Kidney glomerular epithelial cell (primary cell): Measurements from ENCODE around the gene SEC22A.
A peak's percentile ranks its signal among the peaks of the same experiment; 100 is the strongest.
"Not testable (repeated sequence)": the region's sequence is repeated elsewhere in the genome, so short reads cannot be mapped to it uniquely, and the experiment has no call there.

Source experiments
- DNase-seq: peaks from one replicate; lab custom pipeline; 2025; lab: John Stamatoyannopoulos, UW

SEC22A gene

GRCh38 chr3:123180791-123181190, 21.0 kb upstream of the SEC22A start:
- DNase-seq = no peak

DNA sequence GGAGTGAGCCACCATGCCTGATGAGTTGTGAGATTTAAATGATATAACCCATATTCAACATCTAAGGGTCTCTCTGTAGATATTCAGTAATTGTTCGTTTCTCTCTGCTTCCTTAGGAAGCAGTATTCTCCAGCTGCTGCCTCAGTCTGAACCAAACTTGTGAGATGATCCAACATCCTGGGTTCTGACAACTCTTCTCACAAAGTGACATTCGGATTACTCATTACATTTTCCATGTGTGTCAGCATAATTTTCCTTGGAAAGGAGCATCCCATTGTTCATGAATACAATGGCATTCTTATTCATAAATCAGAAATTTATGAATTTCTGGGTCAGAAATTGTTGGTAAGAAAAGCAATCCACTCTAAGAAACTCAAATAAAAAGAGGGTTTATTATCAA, 15.0 kb upstream of the SEC22A start:
- DNase-seq = no peak

- no peak for DNase-seq
These were observed 13.7 kb upstream of the SEC22A start for GRCh38 chr3:123188058-123188457.

DNA sequence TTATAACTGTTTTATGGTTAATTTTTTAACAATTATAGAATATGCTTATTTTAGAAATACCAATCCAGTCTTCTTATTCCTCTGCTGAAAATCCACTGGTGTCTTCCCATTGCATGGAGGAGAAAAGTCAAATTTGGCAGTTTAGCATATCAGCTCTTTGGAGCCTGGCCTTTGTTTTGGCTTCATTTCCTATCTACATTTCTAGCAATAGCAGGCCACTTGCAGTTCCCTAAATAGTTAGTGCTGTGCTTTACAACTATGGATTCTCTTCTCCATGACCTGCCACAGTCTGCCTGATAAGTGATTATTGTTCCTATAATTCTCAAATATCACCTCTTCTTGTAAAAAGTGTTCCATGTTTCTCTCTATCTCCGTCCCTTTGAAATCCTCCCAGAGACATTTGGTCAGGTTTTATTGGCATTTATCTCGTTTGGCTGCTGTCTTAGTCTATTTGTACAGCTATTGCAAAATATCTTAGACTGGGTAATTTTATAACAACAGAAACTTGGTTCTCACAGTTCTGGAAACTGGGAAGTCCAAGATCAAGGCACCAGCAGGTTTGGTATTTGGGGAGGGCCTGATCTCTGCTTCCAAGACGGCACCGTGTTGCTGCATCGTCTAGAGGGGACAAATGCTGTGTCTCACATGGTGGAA, 8.2 kb upstream of the SEC22A start:
- no peak for DNase-seq

DNA sequence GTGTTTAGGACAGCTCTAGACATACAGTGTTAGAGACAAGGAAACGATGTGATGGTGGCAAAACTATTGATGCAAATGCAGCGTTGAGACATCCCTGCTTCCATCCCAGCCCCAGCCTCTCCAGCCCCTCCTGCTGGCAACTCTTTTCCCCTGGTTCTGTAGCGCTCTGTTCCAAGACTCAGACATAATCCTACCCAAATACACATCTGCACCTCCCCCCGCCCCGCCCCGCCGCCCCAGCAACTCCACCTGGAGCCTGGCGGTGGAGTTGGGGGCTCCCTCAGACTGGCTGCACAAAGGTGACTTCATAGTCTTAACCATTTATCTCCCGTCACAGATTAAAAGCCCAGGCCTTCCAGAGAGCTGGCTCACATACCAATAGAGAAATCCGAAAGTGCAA, 7.2 kb upstream of the SEC22A start:
- DNase-seq = no peak

GRCh38 chr3:123198372-123198771, 3.4 kb upstream of the SEC22A start:
- no peak for DNase-seq

- no peak for DNase-seq
These were observed 553 bp upstream of the SEC22A start for GRCh38 chr3:123201223-123201556.

DNA sequence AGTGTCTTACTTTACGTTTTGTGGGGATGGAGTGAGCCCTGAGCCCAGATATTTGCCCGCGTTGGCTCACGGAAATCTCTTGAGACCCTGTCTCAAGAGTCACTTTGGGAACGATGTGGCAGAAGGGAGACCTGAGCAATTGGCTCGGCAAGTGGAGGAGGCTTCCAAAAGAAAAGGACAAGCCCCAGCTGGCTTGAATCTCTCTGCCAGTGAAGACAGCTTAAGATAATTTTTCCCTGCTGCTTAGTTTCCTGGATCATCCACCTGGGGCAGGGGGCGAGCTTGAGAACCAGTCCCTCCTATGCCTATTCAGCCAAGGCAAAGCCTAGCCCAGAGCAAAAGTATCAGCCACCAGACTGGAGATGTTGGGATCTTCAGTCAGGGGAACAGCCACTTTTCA, 708 bp downstream of the SEC22A start:
- no peak for DNase-seq

DNA sequence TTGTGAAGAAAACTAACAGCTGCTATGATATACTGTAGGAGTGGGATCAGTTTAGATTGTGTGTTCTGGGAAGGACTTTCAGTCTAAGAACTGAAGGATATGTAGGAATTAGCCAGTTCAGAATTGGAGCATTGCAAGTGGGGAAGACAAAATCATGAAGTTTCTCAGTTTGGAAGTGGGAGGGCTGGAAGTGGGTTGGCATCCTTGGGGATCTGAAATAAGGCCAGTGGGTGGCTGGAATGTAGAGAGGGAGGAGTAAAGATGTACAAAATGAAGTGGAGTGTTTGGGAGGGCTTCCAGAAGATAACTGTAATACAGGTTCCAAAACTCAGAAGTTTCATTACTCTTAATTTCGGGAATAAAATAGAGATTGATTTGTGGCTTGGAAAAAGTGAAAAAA, 17.2 kb downstream of the SEC22A start:
- DNase-seq = no peak

- not testable (repeated sequence) for DNase-seq
These were observed 19.6 kb downstream of the SEC22A start for GRCh38 chr3:123221369-123221768.

DNA sequence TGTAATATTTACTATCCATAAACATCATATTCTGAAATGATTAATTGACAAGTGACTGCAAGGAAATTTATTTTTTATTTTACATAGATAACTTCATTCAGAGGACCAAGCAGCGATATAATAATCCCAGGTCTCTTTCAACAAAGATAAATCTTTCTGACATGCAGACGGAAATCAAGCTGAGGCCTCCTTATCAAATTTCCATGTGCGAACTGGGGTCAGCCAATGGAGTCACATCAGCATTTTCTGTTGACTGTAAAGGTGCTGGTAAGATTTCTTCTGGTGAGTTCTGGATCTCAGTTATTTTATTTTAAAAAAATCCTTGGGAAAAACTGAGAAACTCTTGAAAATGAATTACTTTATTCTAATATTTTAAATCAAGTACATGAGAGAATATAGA, 23.3 kb downstream of the SEC22A start:
- no peak for DNase-seq

DNA sequence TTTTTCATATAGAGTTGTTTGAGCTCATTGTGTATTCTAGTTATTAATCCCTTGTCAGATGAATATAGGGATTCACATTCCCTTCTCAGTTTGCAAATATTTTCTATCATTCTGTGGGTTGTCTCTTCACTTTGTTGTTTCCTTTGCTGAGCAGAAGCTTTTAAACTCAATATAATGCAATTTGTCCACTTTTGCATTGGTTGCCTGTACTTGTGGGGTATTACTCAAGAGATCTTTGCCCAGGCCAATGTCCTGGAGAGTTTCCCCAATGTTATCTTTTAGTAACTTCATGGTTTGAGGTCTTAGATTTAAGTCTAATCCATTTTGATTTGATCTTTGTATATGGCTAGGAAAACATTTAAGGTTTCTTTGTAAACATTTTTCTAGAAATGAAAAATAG, 24.8 kb downstream of the SEC22A start:
- no peak for DNase-seq

DNA sequence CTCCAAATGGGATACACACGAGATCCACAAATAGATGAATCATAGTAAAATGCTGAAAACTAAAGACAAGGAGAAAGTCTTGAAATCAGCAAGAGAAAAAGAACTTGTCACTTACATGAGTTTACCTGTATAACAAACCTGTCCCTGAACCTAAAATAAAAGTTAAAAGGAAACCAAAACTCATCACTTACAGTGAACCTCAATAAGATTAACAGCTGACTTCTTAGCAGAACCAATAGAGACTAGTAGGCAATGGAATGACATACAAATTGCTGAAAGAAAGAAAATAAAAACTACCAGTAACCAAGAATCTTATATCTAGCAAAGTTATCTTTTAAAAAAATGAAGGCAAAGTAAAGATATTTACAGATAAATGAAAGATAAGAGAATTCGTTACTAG, 27.4 kb downstream of the SEC22A start:
- peak; percentile 1 for DNase-seq

DNA sequence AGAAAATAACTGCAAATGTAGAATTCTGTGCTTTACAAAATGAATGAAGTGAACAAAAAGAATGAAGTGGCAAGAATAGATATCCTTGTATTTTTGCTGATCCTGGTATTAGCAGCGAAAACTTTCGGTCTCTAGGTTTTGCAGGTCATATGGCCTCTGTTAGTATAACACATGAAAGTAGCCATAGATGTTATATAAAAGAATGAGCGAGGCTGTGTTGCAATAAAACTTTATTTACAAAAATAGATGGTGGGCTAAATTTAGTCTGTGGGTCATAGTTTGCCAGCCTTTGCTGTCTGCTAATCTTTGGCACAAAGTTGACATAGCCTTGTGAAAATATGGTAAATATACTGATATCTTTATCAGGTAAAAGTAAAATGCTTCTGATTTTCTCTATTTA, 35.2 kb downstream of the SEC22A start:
- DNase-seq = no peak

DNA sequence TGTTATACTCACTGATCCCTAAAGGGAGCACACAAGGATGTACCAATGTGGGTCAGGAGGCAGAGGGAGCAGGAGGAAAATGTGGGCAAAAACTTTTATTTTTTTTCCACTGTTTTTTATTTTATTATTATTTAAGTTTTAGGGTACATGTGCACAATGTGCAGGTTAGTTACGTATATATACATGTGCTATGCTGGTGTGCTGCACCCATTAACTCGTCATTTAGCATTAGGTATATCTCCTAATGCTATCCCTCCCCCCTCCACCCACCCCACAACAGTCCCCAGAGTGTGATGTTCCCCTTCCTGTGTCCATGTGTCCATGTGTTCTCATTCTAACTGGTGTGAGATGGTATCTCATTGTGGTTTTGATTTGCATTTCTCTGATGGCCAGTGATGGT, 37.4 kb downstream of the SEC22A start:
- DNase-seq = not testable (repeated sequence)

DNA sequence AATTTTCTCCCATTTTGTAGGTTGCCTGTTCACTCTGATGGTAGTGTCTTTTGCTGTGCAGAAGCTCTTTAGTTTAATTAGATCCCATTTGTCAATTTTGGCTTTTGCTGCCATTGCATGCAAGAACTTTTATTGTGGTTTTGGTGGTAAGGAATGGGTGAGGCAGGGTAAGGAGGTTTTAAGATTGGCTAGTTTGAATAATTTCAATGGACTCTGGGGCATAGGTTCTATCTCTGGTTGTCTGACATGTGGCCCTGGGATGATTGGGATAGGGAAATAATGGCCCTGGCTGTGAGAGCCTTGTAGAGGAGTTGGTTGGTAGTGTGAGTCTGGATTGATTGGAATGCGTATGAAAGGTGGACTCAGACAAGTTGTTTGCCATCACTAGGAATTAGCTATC, 38.0 kb downstream of the SEC22A start:
- no peak for DNase-seq

DNA sequence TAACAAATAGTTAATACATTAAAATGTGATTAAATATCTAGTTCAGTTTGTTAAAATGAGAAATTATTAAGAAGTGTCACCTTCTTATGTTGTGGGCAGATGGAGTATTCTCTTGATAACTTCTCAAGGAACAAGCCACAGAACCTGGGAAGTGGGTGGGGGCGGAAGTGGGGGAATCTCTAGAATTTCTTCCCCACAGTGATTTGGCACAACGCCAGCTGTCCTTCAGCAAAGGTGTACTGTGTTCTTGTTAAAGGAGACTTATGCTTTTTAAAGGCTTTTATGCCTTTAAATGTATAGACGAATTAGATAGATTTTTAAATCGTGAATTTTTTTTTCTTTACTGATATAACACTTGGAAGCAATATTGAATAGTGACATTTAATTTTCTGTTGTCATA, 42.4 kb downstream of the SEC22A start:
- no peak for DNase-seq

DNA sequence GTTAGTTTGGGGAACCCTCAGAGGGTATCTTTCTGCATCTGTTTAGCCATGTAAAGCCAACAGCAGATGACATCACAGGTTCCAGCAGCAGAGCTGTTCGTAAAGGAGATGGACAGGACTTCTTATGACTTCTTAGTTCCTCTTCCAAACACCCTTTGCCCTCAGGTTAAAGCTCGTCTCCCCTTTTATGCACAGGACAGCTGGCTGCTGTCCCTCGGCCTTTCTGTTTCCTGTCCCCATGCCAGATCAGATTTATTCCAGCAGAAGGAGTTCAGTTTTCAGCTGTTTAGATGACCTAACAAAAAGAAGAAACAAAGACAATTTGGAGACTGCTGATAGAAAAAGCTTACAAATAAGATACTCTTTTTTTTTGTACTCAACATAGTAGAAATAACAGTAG, 45.1 kb downstream of the SEC22A start:
- DNase-seq = no peak

- no peak for DNase-seq
These were observed 54.5 kb downstream of the SEC22A start for GRCh38 chr3:123256256-123256655.

DNA sequence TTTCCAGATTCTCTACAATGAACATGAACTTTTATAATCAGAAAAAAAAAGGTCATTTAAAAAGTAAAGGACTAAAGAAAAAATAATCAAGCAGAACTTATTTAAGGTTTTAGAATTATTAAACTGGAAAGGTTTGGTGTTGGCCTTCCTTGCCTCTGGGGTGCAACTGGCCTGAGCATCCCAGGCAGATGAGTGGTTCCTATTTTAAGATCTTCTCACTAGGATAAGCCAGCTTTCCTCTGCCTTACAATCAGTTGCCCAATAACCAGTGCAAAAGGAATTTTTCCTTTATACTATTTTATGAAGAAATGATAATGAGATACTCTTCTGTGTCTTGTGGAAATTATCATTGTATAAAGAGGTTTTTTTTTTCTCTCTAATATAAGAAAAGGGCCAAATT, 56.6 kb downstream of the SEC22A start:
- no peak for DNase-seq

GRCh38 chr3:123258811-123259420, 57.2 kb downstream of the SEC22A start:
- peak; percentile 63 for DNase-seq

GRCh38 chr3:123261666-123262065, 59.9 kb downstream of the SEC22A start:
- no peak for DNase-seq

DNA sequence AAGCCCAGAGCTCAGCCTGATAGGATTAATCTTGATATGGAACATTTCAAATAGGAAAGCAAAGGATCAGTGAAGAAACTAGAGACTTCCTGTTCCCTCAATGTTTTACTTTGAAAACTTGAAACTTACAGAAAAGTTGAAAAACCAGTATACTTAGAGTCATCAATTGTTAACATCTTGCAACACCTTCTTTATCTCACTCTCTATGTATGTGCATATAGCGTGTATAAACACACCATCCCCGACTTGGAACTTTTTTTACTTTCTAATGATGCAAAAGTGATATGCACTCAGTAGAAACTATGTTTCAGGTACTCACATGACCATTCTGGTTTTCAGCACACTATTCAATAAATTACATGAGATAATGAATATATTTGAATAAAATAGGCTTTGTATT, 60.5 kb downstream of the SEC22A start:
- DNase-seq = no peak

GRCh38 chr3:123262868-123263267, 61.1 kb downstream of the SEC22A start:
- DNase-seq = no peak
